ENCODE measurements around the gene PTPRG.
A peak's percentile ranks its signal among the peaks of the same experiment; 100 is the strongest.

PTPRG gene

GRCh38 chr3:61725851-61726333, 164.5 kb downstream of the PTPRG start:
- peak; percentile 76 for DNase-seq (ENCODE audit: low read depth)
- no peak overlapping the region for H3K4me3 ChIP-seq (ENCODE audit: low read length)
- no peak for TF ChIP-seq CTCF (conservative IDR thresholded peaks at IDR 0.05; ENCODE audit: low read depth, low read length)

- no peak for DNase-seq (ENCODE audit: low read depth)
- no peak for TF ChIP-seq CTCF (conservative IDR thresholded peaks at IDR 0.05; ENCODE audit: low read depth, low read length)
- H3K4me3 ChIP-seq (ENCODE audit: low read length) = no peak overlapping the region
Measured at GRCh38 chr3:61727435-61727834, 166.1 kb downstream of the PTPRG start.

DNA sequence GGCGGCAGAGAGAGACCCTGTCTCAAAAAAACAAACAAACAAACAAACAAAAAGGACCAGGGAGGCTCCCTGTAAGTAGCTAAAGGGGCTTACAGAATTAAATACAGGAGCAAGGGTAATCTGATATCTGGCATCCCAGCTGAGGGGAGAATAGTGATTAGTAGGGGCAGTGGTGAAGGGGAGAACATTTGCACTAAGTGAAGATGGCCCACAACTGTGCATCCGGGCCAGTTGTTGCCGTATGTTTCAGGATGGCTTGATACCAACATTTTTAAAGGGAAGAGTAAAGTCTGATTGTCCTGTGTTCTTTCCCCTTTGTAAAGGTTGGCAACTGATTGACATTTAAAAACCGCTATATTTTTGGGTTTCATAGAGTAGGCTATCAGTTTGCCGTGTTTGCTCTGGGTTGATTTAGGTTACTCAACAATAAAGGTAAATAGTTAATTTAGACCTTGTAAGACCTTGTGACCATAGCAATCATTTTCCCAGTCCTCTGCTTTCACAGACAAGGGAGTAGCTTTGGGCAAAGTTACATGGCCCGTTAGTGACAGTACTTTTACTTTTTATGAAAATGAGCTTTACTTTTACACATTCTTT, 167.8 kb downstream of the PTPRG start:
- DNase-seq (ENCODE audit: low read depth) = no peak
- no peak for TF ChIP-seq CTCF (conservative IDR thresholded peaks at IDR 0.05; ENCODE audit: low read depth, low read length)
- no peak overlapping the region for H3K4me3 ChIP-seq (ENCODE audit: low read length)

GRCh38 chr3:61730056-61730455, 168.7 kb downstream of the PTPRG start:
- DNase-seq (ENCODE audit: low read depth) = no peak
- no peak overlapping the region for H3K4me3 ChIP-seq (ENCODE audit: low read length)
- TF ChIP-seq CTCF (conservative IDR thresholded peaks at IDR 0.05; ENCODE audit: low read depth, low read length) = no peak

GRCh38 chr3:61730577-61731231, 169.3 kb downstream of the PTPRG start:
- no peak for DNase-seq (ENCODE audit: low read depth)
- H3K4me3 ChIP-seq (ENCODE audit: low read length) = no peak overlapping the region
- TF ChIP-seq CTCF (conservative IDR thresholded peaks at IDR 0.05; ENCODE audit: low read depth, low read length) = no peak

- H3K4me3 ChIP-seq (ENCODE audit: low read length) = no peak overlapping the region
- TF ChIP-seq CTCF (conservative IDR thresholded peaks at IDR 0.05; ENCODE audit: low read depth, low read length) = no peak
- DNase-seq (ENCODE audit: low read depth) = no peak
Measured at GRCh38 chr3:61733000-61733399, 171.6 kb downstream of the PTPRG start.

- no peak for DNase-seq (ENCODE audit: low read depth)
Measured at GRCh38 chr3:61733876-61734275, 172.5 kb downstream of the PTPRG start.

More at GRCh38 chr3:61733876-61734275, 172.5 kb downstream of the PTPRG start:
- no peak for TF ChIP-seq CTCF (conservative IDR thresholded peaks at IDR 0.05; ENCODE audit: low read depth, low read length)
- no peak overlapping the region for H3K4me3 ChIP-seq (ENCODE audit: low read length)
